NB4 (cell line): ENCODE measurements around the gene ZFHX3.

Source experiments
- POLR2A ChIP-seq: IDR thresholded peaks from 2 replicates; pipeline ENCODE4 v1.6.1; 2011; ENCODE audit warnings: mild to moderate bottlenecking; ENCODE audit not compliant: insufficient read length; ENCODE audit errors: extremely low read depth
- TF ChIP-seq, protein P1 (sequence below): IDR thresholded peaks from one replicate; pipeline ENCODE4 v1.5.1; 2012; ENCODE audit warnings: low read depth, low read length
- TF ChIP-seq, protein P2 (sequence below): IDR thresholded peaks from 2 replicates; pipeline ENCODE4 v1.6.1; 2011; ENCODE audit warnings: low read depth, low read length

DNA sequence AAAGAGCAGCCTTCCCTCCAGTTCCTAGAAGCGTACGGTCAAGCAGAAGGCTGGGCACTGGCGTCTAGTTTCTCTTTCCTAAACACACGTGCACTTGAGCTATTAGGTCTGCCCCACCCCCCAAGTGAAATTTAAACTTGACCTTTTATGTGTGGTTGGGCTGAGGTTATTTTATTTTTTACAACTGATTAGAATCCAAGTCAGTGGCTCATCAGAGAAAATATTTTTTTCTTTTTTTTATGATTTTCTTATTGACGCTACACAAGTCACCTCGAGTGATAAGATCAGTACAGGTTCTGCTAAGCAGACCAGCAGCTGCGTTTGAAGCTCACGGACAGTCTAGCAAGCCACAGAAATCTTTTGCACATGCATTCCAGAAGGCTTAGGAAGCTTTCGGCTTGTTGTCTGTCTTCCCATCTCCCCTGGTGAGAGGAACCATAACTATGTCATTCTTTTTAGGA is 95.1 kb downstream of the ZFHX3 start:
- TF ChIP-seq, protein P1, sequence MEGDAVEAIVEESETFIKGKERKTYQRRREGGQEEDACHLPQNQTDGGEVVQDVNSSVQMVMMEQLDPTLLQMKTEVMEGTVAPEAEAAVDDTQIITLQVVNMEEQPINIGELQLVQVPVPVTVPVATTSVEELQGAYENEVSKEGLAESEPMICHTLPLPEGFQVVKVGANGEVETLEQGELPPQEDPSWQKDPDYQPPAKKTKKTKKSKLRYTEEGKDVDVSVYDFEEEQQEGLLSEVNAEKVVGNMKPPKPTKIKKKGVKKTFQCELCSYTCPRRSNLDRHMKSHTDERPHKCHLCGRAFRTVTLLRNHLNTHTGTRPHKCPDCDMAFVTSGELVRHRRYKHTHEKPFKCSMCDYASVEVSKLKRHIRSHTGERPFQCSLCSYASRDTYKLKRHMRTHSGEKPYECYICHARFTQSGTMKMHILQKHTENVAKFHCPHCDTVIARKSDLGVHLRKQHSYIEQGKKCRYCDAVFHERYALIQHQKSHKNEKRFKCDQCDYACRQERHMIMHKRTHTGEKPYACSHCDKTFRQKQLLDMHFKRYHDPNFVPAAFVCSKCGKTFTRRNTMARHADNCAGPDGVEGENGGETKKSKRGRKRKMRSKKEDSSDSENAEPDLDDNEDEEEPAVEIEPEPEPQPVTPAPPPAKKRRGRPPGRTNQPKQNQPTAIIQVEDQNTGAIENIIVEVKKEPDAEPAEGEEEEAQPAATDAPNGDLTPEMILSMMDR: no peak
- no peak for TF ChIP-seq POLR2A
- TF ChIP-seq, protein P2, sequence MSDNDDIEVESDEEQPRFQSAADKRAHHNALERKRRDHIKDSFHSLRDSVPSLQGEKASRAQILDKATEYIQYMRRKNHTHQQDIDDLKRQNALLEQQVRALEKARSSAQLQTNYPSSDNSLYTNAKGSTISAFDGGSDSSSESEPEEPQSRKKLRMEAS: no peak
